Measurements from ENCODE around the gene NSG1. TPM values are rescaled to one million over a fixed set of nuclear protein-coding genes. Genes with fewer than 3 reads are reported as not detected.

NSG1 gene
- total and polyA plus RNA-seq, 9 donors: 9.9 to 103 (median 39.6) TPM

GRCh38 chr4:4364486-4365208 lies 22.3 kb upstream of the NSG1 start:
- no peaks in the 10 kb centered on the region for H3K36me3 ChIP-seq
- H3K27ac ChIP-seq: no peak overlapping the region
- no peaks in the 10 kb centered on the region for H3K4me1 ChIP-seq (ENCODE audit: insufficient read depth)
- no peak for DNase-seq
- 74 to 83% (median 80%) methylated on average over 9 of the region's 9 CpGs for WGBS, 3 donors
- intact Hi-C loops (cut with DNase I): no loop called here
- no peaks in the 10 kb centered on the region for H3K27me3 ChIP-seq
- H3K9me3 ChIP-seq: no peaks in the 10 kb centered on the region
- no peak for TF ChIP-seq EP300 (IDR thresholded peaks at IDR 0.05)
- H3K4me3 ChIP-seq: no peak overlapping the region

- H3K4me3 ChIP-seq: no peak overlapping the region
- H3K27me3 ChIP-seq: no peaks in the 10 kb centered on the region
- no peaks in the 10 kb centered on the region for H3K36me3 ChIP-seq
- no peaks in the 10 kb centered on the region for H3K4me1 ChIP-seq (ENCODE audit: insufficient read depth)
- peak in 3 of 5 donors; percentile 53 to 79 (median 72) for DNase-seq
- TF ChIP-seq CTCF (IDR thresholded peaks at IDR 0.05) (no peak), POLR2A (IDR thresholded peaks at IDR 0.05) (no peak), EP300 (IDR thresholded peaks at IDR 0.05) (no peak)
- intact Hi-C loops (cut with DNase I): no loop called here
- no peaks in the 10 kb centered on the region for H3K9me3 ChIP-seq
- WGBS, 3 donors: 38 to 53% (median 40%) methylated on average over 11 of the region's 11 CpGs
- no peak overlapping the region for H3K27ac ChIP-seq
Observed at GRCh38 chr4:4368809-4369580, 17.9 kb upstream of the NSG1 start.

GRCh38 chr4:4374388-4375098 lies 12.4 kb upstream of the NSG1 start:
- TF ChIP-seq POLR2A (IDR thresholded peaks at IDR 0.05) (no peak), CTCF (IDR thresholded peaks at IDR 0.05) (no peak), EP300 (IDR thresholded peaks at IDR 0.05) (no peak)
- Histone ChIP-seq H3K4me3 (no peak overlapping the region), H3K36me3 (no peaks in the 10 kb centered on the region), H3K27me3 (no peaks in the 10 kb centered on the region), H3K27ac (no peak overlapping the region), H3K9me3 (no peaks in the 10 kb centered on the region), H3K4me1 (ENCODE audit: insufficient read depth) (no peaks in the 10 kb centered on the region)
- intact Hi-C loops (cut with DNase I): no loop called here
- 72 to 89% (median 84%) methylated on average over 6 of the region's 6 CpGs for WGBS, 3 donors
- DNase-seq: no peak

- intact Hi-C loops (cut with DNase I): no loop called here
- H3K9me3 ChIP-seq: no peaks in the 10 kb centered on the region
- no peaks in the 10 kb centered on the region for H3K36me3 ChIP-seq
- DNase-seq: no peak
- no peaks in the 10 kb centered on the region for H3K27me3 ChIP-seq
- 70 to 82% (median 72%) methylated on average over 4 of the region's 4 CpGs for WGBS, 3 donors
- H3K27ac ChIP-seq: no peak overlapping the region
- TF ChIP-seq EP300 (IDR thresholded peaks at IDR 0.05) (no peak), POLR2A (IDR thresholded peaks at IDR 0.05) (no peak), CTCF (IDR thresholded peaks at IDR 0.05) (no peak)
- no peak overlapping the region for H3K4me3 ChIP-seq
- no peaks in the 10 kb centered on the region for H3K4me1 ChIP-seq (ENCODE audit: insufficient read depth)
Observed at GRCh38 chr4:4376074-4376473, 10.8 kb upstream of the NSG1 start.
